GM21360 (cell line): ENCODE data around the gene FCN1.
"Not testable (repeated sequence)": the region's sequence is repeated elsewhere in the genome, so short reads cannot be mapped to it uniquely, and the experiment has no call there.

Experiments
- ATAC-seq: cut with Tn5 transposase; IDR thresholded peaks from one replicate; pipeline ENCODE4 v1.9.1; 2021; ENCODE audit warnings: mild to moderate bottlenecking, moderate library complexity; ENCODE audit not compliant: unreplicated experiment

FCN1 gene

GRCh38 chr9:134917431-134918373, at the start of gene FCN1:
Gene FCN1 (minus strand): TSS chr9:134917912. CDS start chr9:134917871, 41 bp downstream.
- no peak for ATAC-seq

GRCh38 chr9:134966697-134967546, 49.2 kb upstream of the FCN1 start:
- ATAC-seq = no peak

GRCh38 chr9:134966270-134966669, 48.6 kb upstream of the FCN1 start:
- no peak for ATAC-seq

GRCh38 chr9:134965851-134966250, 48.1 kb upstream of the FCN1 start:
- no peak for ATAC-seq

GRCh38 chr9:134965411-134965810, 47.7 kb upstream of the FCN1 start:
- ATAC-seq = no peak

GRCh38 chr9:134964271-134965055, 46.8 kb upstream of the FCN1 start:
- ATAC-seq = no peak

- ATAC-seq = no peak
Observed at GRCh38 chr9:134963546-134963945, 45.8 kb upstream of the FCN1 start.

GRCh38 chr9:134962973-134963364, 45.3 kb upstream of the FCN1 start:
- ATAC-seq = no peak

GRCh38 chr9:134962065-134962972, 44.6 kb upstream of the FCN1 start:
- ATAC-seq = no peak

- ATAC-seq = no peak
Observed at GRCh38 chr9:134961331-134962064, 43.8 kb upstream of the FCN1 start.

GRCh38 chr9:134960701-134961181, 43.0 kb upstream of the FCN1 start:
- ATAC-seq = no peak

GRCh38 chr9:134959971-134960310, 42.2 kb upstream of the FCN1 start:
- no peak for ATAC-seq

GRCh38 chr9:134959126-134959970, 41.6 kb upstream of the FCN1 start:
- no peak for ATAC-seq

- ATAC-seq = no peak
Observed at GRCh38 chr9:134957945-134958227, 40.2 kb upstream of the FCN1 start.

- no peak for ATAC-seq
Observed at GRCh38 chr9:134957165-134957944, 39.6 kb upstream of the FCN1 start.

GRCh38 chr9:134956387-134956786, 38.7 kb upstream of the FCN1 start:
- not testable (repeated sequence) for ATAC-seq

GRCh38 chr9:134955801-134956200, 38.1 kb upstream of the FCN1 start:
- ATAC-seq = no peak

- no peak for ATAC-seq
Observed at GRCh38 chr9:134955156-134955555, 37.4 kb upstream of the FCN1 start.
